Lung (tissue), 12 donors: ENCODE measurements around the gene CUBN. TPM values are rescaled to one million over a fixed set of nuclear protein-coding genes. Genes with fewer than 3 reads are reported as not detected.
A peak's percentile ranks its signal among the peaks of the same experiment; 100 is the strongest.
"Not testable (repeated sequence)": the region's sequence is repeated elsewhere in the genome, so short reads cannot be mapped to it uniquely, and the experiment has no call there.

Experiments used
- ATAC-seq: fragments of 200-7000 bp; cut with Tn5 transposase; one replicate; pipeline ENCODE4 v1.9.1; 2020; ENCODE audit warnings: moderate number of reproducible peaks; ENCODE audit not compliant: insufficient read depth, low FRiP score
- DNase-seq, 3 donors: peaks; one replicate each; pipeline ENCODE4 v3.0.0-alpha.2; 2013 to 2017
- H3K27ac ChIP-seq, 2 donors: one replicate each; pipeline ENCODE4 v1.5.1; 2013; ENCODE audit warnings: mild to moderate bottlenecking in 2 of 2, moderate library complexity in 2 of 2, control low read depth in 1 of 2, inconsistent platforms in 1 of 2, low read depth in 1 of 2, low read length in 1 of 2
- H3K27me3 ChIP-seq, 3 donors: one replicate each; pipeline ENCODE4 v1.5.1; 2013; ENCODE audit warnings: low read length in 2 of 3; ENCODE audit not compliant: control insufficient read depth in 3 of 3, insufficient read depth in 3 of 3
- H3K36me3 ChIP-seq, 4 donors: one replicate each; pipeline ENCODE4 v1.5.1; 2013; ENCODE audit warnings: low read length in 4 of 4, mild to moderate bottlenecking in 1 of 4, moderate library complexity in 1 of 4; ENCODE audit not compliant: control insufficient read depth in 4 of 4, insufficient read depth in 4 of 4
- H3K4me1 ChIP-seq, 5 donors: one replicate each; pipeline ENCODE4 v1.5.1; 2013; ENCODE audit warnings: low read length in 5 of 5, mild to moderate bottlenecking in 2 of 5, moderate library complexity in 1 of 5; ENCODE audit not compliant: control insufficient read depth in 5 of 5, insufficient read depth in 5 of 5
- H3K4me3 ChIP-seq: one replicate; pipeline ENCODE4 v1.5.1; 2013; ENCODE audit warnings: mild to moderate bottlenecking, control low read depth, moderate library complexity
- H3K9ac ChIP-seq, 2 donors: one replicate each; pipeline ENCODE4 v1.5.1; 2013; ENCODE audit warnings: low read length in 2 of 2, control low read depth in 1 of 2; ENCODE audit not compliant: insufficient read depth in 1 of 2
- H3K9me3 ChIP-seq, 4 donors: one replicate each; pipeline ENCODE4 v1.5.1; 2013; ENCODE audit warnings: low read length in 3 of 4, mild to moderate bottlenecking in 1 of 4, moderate library complexity in 1 of 4; ENCODE audit not compliant: control insufficient read depth in 4 of 4, insufficient read depth in 3 of 4
- WGBS, 2 donors: extraction: QIAGEN DNeasy Blood & Tissue Kit; methylation state at CpG; one replicate each; pipeline ENCODE4 v1.1.7; 2013; 5-methylcytosine and 5-hydroxymethylcytosine counted together
- polyA plus RNA-seq, 2 donors: library from polyadenylated mRNA; stranded (reverse); fragments of 200-250 nt; gene quantifications; one replicate each; pipeline ENCODE4 v1.2.1, GENCODE V29; 2013
- total RNA-seq, 2 donors: library from RNA; depleted of rRNA in 1 of 2; stranded (reverse); fragments of >200 nt in 1 of 2; gene quantifications; one replicate each; pipeline ENCODE4 v1.2.1, GENCODE V29; 2014 to 2021
- TF ChIP-seq, protein P1 (sequence below): IDR thresholded peaks from 2 replicates; pipeline ENCODE4 v1.5.1; 2012; ENCODE audit warnings: mild to moderate bottlenecking; ENCODE audit errors: control extremely low read depth, extremely low read depth
- donor health status: control.
- donor health status: control.
- donor health status: Bipolar disorder and iron deficiency.
- donor health status: healthy.
- donor health status: DM: yes; HTN: yes; CAD: no.

Gene CUBN
- total and polyA plus RNA-seq, 4 donors: 0.33 to 5.1 (median 1.0) TPM

- WGBS, 2 donors: 41 to 59% methylated on average over 9 of the region's 9 CpGs
Measured at GRCh38 chr10:16828701-16829175, 300.9 kb downstream of the CUBN start.

GRCh38 chr10:16828114-16828568 is 301.5 kb downstream of the CUBN start:
- Histone ChIP-seq H3K9ac (no peak overlapping the region), H3K36me3 (no peaks in the 10 kb centered on the region), H3K4me3 (no peak overlapping the region), H3K27ac (peak overlapping the region in 1 of 2 donors; percentile 41), H3K9me3 (no peaks in the 10 kb centered on the region), H3K27me3 (no peaks in the 10 kb centered on the region), H3K4me1 (peaks cover 0 to 6% (median 0%) of the 10 kb centered on the region in 5 donors)
- ATAC-seq (peak; percentile 88), DNase-seq (peak; percentile 62 to 88 (median 86))
- WGBS, 2 donors: 11 to 14% methylated on average over 11 of the region's 11 CpGs
- TF ChIP-seq, protein P1, sequence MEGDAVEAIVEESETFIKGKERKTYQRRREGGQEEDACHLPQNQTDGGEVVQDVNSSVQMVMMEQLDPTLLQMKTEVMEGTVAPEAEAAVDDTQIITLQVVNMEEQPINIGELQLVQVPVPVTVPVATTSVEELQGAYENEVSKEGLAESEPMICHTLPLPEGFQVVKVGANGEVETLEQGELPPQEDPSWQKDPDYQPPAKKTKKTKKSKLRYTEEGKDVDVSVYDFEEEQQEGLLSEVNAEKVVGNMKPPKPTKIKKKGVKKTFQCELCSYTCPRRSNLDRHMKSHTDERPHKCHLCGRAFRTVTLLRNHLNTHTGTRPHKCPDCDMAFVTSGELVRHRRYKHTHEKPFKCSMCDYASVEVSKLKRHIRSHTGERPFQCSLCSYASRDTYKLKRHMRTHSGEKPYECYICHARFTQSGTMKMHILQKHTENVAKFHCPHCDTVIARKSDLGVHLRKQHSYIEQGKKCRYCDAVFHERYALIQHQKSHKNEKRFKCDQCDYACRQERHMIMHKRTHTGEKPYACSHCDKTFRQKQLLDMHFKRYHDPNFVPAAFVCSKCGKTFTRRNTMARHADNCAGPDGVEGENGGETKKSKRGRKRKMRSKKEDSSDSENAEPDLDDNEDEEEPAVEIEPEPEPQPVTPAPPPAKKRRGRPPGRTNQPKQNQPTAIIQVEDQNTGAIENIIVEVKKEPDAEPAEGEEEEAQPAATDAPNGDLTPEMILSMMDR: peak; percentile 61

More at GRCh38 chr10:16828701-16829175, 300.9 kb downstream of the CUBN start:
- H3K27ac ChIP-seq: peak overlapping the region in 1 of 2 donors; percentile 41
- no peaks in the 10 kb centered on the region for H3K27me3 ChIP-seq
- TF ChIP-seq, protein P1: no peak
- H3K36me3 ChIP-seq: no peaks in the 10 kb centered on the region
- H3K9ac ChIP-seq: no peak overlapping the region
- ATAC-seq (peak; percentile 70), DNase-seq (peak in 2 of 3 donors; percentile 37 to 54)
- peaks cover 0 to 6% (median 0%) of the 10 kb centered on the region in 5 donors for H3K4me1 ChIP-seq
- H3K4me3 ChIP-seq: no peak overlapping the region
- no peaks in the 10 kb centered on the region for H3K9me3 ChIP-seq

DNA sequence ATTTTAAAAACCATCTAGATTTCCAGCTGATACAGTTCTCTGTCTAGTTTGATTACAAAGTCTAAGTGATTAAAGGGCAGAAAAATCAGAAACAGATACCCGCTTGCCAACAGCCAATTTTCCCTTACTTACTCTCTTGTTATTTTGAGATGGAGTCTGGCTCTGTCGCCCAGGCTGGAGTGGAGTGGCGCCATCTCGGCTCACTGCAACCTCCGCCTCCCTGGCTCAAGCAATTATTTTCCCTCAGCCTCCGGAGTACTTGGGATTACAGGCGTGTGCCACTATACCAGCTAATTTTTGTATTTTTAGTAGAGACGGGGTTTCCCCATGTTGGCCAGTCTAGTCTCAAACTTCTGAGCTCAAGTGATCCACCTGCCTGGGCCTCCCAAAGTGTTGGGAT is 302.1 kb downstream of the CUBN start:
- ATAC-seq, H3K27me3 ChIP-seq, H3K9ac ChIP-seq, H3K4me1 ChIP-seq, DNase-seq, H3K36me3 ChIP-seq, H3K4me3 ChIP-seq, H3K9me3 ChIP-seq, H3K27ac ChIP-seq: not testable (repeated sequence)
- WGBS, 2 donors: 66 to 80% methylated on average over 8 of the region's 8 CpGs

DNA sequence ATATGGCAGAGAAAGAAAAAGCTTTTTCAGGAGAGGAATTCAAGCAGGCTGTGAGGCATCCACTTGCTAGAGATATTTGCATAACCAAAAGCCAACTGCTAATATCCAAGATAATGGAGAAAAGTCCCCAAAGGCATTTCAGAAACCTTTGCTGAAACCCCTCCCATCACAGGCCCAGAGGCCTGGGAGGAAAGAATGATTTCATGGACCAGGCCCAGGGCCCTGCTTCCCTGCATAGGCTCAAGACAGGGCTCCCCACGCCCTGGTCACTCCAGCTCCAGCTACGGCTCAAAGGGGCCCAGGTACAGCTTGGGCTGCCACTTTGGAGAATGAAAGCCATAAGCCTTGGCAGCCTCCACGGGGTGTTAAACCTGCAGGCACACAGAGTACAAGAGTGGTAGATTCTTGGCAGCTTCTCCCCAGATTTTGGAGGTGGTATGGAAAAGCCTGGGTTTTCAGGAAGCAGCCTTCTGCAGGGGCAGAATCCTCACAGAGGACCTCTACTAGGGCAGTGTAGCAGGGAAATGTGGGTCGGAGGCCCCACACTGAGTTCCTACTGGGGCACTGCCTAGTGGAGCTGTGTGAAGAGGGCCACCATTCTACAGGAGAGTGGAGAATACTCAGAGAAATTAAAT is 306.8 kb downstream of the CUBN start:
- no peak overlapping the region for H3K4me3 ChIP-seq
- no peak for ATAC-seq
- H3K27me3 ChIP-seq: no peaks in the 10 kb centered on the region
- H3K9ac ChIP-seq: no peak overlapping the region
- H3K9me3 ChIP-seq: peaks cover 0 to 6% (median 2%) of the 10 kb centered on the region in 4 donors
- no peaks in the 10 kb centered on the region for H3K36me3 ChIP-seq
- no peak overlapping the region for H3K27ac ChIP-seq
- TF ChIP-seq, protein P1: no peak
- DNase-seq: no peak
- H3K4me1 ChIP-seq: peaks cover 0 to 5% (median 0%) of the 10 kb centered on the region in 5 donors
- 92 to 96% methylated on average over 4 of the region's 4 CpGs for WGBS, 2 donors
